GM19023 (cell line): ENCODE data around the gene NUB1.
A peak's percentile ranks its signal among the peaks of the same experiment; 100 is the strongest.
"Not testable (repeated sequence)": the region's sequence is repeated elsewhere in the genome, so short reads cannot be mapped to it uniquely, and the experiment has no call there.

ENCODE experiments used
- ATAC-seq: cut with Tn5 transposase; IDR thresholded peaks from one replicate; pipeline ENCODE4 v1.9.1; 2021; ENCODE audit warnings: mild to moderate bottlenecking, moderate library complexity; ENCODE audit not compliant: unreplicated experiment

NUB1 gene

GRCh38 chr7:151341357-151342101 is at the start of gene NUB1:
NUB1 (plus strand) TSS chr7:151341812; CDS start chr7:151345350, 3,538 bp downstream.
- peak; percentile 62 for ATAC-seq

DNA sequence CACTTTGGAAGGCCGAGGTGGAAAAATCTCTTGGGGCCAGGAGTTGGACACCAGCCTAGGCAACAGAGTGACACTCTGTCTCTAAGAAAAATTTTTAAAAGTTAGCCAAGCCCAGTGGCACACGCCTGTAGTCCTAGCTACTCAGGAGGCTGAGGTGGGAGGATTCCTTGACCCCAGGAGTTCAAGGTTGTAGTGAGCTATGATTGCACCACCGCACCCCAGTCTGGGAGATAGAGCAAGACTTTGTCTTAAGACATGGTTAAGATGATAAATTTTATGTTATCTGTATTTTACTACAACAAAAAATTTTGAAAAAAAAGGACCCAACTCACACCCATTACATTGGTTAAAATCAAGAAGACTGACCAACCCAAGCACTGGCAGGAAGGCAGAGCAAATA is 48.8 kb upstream of the NUB1 start:
- no peak for ATAC-seq

DNA sequence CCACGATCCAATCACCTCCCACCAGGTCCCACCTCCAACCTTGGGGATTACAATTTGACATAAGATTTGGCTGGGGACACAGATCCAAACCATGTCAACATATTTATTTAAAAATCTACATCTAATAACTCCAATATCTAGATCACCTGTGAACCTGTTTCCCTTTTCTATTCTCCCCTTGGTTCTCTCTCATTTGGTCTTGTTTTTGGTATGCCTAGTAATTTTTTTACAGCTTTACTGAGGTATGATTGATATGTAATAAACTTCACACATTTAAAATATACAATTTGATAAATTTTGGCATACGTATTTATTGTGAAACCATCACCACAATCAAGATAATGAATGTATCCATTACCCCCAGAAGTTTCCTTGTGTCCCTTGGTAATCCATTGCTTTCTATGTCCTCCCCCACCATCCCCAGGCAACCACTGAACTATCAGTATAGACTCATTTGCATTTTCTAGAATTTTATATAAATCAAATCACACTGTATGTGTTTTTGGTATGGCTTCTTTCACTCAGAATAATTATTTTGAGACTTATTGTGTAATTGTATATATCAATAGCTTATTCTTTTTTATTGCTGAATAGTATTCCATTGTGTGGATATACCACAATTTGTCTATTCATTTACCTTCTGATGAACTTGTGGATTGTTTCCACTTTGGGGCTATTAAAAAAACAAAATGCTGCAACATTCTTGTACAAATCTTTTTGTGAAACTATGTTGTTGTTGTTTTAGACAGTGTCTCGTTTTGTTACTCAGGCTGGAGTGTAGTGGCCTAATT is 45.2 kb upstream of the NUB1 start:
- ATAC-seq = no peak

DNA sequence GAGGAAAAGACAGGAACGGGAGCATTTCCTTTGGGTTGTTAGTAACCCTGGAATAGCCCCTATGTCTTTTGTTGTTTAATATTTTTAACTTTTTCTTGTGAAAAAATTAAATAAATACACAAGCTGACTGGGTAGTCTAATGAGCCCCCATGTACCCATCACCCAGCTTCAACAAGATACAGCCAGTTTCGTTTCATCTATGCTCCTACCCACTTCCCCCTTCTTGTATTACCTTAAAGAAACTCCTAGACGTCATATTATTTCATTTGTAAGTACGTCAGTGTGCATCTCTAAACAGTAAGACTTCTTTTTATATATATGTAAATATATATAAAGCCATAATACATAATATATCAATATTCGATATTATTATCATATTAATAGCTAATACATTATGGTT is 42.8 kb upstream of the NUB1 start:
- ATAC-seq = no peak

DNA sequence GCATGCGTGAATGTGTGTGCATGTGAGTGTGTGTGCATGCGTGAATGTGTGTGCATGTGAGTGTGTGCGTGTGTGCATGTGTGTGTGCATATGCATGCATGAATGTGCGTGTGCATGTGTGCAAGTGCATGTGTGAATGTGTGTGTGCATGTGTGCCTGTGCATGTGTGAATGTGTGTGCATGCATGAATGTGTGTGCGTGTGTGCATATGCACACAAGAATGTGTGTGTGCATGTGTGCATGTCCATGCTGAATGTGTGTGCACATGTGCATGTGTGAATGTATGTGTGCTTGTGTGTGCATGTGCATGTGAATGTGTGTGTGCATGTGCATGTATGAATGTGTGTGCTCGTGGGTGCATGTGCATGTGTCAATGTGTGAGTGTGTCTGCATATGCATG is 42.1 kb upstream of the NUB1 start:
- no peak for ATAC-seq

GRCh38 chr7:151299940-151300645 is 41.5 kb upstream of the NUB1 start:
- ATAC-seq = no peak

GRCh38 chr7:151301471-151302462 is 39.8 kb upstream of the NUB1 start:
- ATAC-seq = no peak

- ATAC-seq = not testable (repeated sequence)
Measured at GRCh38 chr7:151304251-151304650, 37.4 kb upstream of the NUB1 start.

- no peak for ATAC-seq
Measured at GRCh38 chr7:151304856-151305255, 36.8 kb upstream of the NUB1 start.

GRCh38 chr7:151306374-151306773 is 35.2 kb upstream of the NUB1 start:
- ATAC-seq = no peak

GRCh38 chr7:151306860-151307259 is 34.8 kb upstream of the NUB1 start:
- ATAC-seq = no peak

DNA sequence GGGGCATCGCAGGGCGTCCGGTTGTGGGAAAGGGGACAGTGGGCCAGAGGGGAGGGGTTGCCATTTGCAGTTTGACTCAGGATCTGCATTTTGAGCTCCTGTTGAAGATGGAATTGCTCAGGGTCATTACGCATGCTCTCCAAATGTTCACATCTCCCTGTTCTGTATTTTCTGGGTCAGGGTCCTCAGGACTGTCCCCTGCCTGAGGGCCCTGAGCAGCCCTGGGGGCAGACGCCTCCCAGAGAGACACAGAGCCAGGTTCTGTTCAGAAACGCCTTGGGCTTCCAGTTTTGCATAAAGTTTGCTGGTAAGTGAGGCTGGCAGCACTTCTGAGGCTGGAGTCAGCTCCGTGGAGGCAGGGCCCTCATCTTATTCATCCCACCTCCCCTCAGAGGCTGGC is 34.1 kb upstream of the NUB1 start:
- no peak for ATAC-seq

- ATAC-seq = no peak
Measured at GRCh38 chr7:151308256-151308655, 33.4 kb upstream of the NUB1 start.

GRCh38 chr7:151308791-151309190 is 32.8 kb upstream of the NUB1 start:
- ATAC-seq = no peak

- no peak for ATAC-seq
Measured at GRCh38 chr7:151309311-151309710, 32.3 kb upstream of the NUB1 start.

DNA sequence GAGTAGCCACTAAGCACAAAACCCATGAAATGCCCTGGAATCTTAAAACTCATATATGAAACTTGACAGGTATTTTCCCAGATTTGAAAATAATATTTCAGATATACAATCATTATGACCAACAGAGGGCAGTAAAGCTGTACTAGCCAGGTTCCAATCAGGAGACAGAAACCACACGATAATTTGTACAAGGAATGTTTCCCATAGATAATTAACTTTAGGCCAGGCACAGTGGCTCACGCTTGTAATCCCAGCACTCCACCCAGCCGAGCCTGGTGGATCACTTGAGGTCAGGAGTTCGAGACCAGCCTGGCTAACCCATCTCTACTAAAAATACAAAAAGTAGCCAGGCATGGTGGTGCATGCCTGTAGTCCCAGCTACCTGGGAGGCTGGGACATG is 31.0 kb upstream of the NUB1 start:
- no peak for ATAC-seq

DNA sequence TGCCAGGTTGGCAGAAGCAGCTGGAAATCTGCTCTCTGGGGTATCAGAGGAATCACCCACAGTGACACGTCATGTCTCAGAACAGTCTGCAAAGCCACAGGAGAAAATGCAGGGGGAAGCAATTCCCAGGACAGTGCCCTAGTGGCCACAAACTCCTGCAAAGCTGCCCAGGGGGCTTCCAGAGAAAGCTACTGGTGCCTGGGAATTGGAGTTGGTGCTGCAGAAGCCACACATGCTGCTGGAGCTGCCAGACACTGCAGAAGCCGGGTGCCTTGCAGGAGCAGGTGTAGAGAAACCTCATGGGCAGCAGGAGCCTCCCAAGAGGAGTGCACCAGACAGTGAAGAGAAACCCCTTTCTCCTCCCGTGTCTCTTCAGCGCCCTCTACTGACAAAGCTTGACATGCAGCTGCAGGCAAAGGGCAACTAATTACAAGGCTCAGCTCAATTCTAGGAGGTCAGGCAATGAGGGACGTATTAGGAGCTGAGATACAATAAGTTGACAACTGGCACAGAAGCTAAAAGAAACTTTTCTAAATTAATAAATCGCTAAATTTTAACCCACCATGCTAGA is 30.2 kb upstream of the NUB1 start:
- ATAC-seq = no peak

DNA sequence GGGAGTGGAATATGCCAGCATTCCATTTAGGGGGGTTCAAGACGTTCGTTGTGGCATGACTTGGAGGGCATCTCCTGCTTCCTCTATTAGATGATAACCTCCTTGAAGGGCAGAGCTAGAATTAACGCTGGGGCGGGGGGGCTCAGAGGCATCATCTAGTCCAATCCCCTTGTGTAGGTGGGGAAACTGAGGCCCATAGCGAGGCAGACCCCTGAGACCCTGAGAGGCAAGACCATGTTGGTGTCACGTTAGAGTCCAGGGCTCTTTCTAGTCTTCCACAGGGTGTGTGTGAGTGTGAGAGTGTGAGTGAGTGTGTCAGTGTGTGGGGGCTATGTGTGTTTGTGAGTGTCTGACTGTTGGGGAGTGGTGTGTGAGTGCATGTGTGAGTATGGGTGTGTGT is 29.3 kb upstream of the NUB1 start:
- no peak for ATAC-seq

DNA sequence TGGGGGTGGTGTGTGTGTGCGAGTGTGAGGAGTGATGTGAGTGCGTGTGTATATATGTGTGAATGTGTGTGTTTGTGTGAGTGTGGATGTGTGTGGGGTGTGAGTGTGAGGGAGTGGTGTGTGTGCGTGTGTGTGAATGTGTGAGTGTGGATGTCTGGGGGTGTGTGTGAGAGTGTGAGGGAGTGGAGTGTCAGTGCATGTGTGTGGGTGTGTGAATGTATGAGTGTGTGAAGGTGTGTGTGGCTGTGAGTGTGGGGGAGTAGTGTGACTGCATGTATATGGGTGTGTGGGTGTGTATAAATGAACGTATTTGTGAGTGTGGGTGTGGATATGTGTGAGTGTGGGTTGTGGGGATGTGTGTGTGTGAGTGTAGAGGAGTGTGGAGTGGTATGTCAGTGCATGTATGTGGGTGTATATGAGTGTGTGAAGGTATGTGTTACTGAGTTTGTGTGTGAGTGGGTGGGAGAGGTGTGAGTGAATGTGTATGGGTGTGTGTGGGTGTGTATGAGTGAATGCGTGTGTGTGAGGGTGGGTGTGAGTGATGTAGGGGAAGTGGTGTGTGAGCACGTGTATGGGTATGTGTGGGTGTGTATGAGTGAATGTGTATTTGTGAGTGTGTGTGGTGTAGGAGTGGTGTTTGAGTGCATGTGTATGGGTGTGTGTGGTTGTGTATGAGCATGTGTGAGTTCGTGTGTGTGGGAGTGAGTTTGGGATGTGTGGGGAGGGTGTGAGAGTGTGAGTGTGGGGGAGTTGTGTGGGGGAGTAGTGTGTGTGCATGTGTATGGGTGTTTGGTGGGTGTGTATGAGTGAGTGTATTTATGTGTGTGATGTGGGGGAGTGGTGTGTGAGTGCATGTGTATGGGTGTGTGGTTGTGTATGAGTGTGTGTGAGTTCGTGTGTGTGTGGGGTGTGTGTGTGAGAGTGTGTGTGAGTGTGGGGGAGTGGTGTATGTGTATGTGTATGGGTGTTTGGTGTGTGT is 28.5 kb upstream of the NUB1 start:
- no peak for ATAC-seq
